ENCODE measurements around the gene MXRA8.

Gene MXRA8

GRCh38 chr1:1336931-1337792, 21.2 kb downstream of the MXRA8 start:
- in situ Hi-C loops (cut with MboI; ENCODE audit: low sequenced_read_pairs): no loop called here

GRCh38 chr1:1336446-1336845, 21.9 kb downstream of the MXRA8 start:
- in situ Hi-C loops (cut with MboI; ENCODE audit: low sequenced_read_pairs): no loop called here

- in situ Hi-C loops (cut with MboI; ENCODE audit: low sequenced_read_pairs): no loop called here
Measured at GRCh38 chr1:1335792-1336248, 22.5 kb downstream of the MXRA8 start.

- in situ Hi-C loops (cut with MboI; ENCODE audit: low sequenced_read_pairs): no loop called here
Measured at GRCh38 chr1:1335283-1335682, 23.1 kb downstream of the MXRA8 start.

GRCh38 chr1:1334835-1335234, 23.5 kb downstream of the MXRA8 start:
- in situ Hi-C loops (cut with MboI; ENCODE audit: low sequenced_read_pairs): no loop called here

GRCh38 chr1:1333551-1334241, 24.7 kb downstream of the MXRA8 start:
- in situ Hi-C loops (cut with MboI; ENCODE audit: low sequenced_read_pairs): no loop called here

- in situ Hi-C loops (cut with MboI; ENCODE audit: low sequenced_read_pairs): no loop called here
Measured at GRCh38 chr1:1332774-1333480, 25.4 kb downstream of the MXRA8 start.

- in situ Hi-C loops (cut with MboI; ENCODE audit: low sequenced_read_pairs): no loop called here
Measured at GRCh38 chr1:1332031-1332755, 26.2 kb downstream of the MXRA8 start.

GRCh38 chr1:1331068-1331965, 27.0 kb downstream of the MXRA8 start, which contains the start of gene TAS1R3:
TSS of gene TAS1R3 (plus strand) at chr1:1331280. CDS start at chr1:1331346, 66 bp downstream.
- in situ Hi-C loops (cut with MboI; ENCODE audit: low sequenced_read_pairs): no loop called here

GRCh38 chr1:1330366-1331067, 27.8 kb downstream of the MXRA8 start:
- in situ Hi-C loops (cut with MboI; ENCODE audit: low sequenced_read_pairs): no loop called here

GRCh38 chr1:1329304-1330210, 28.8 kb downstream of the MXRA8 start:
- in situ Hi-C loops (cut with MboI; ENCODE audit: low sequenced_read_pairs): no loop called here

GRCh38 chr1:1328254-1328653, 30.1 kb downstream of the MXRA8 start:
- in situ Hi-C loops (cut with MboI; ENCODE audit: low sequenced_read_pairs): no loop called here

- in situ Hi-C loops (cut with MboI; ENCODE audit: low sequenced_read_pairs): no loop called here
Measured at GRCh38 chr1:1327291-1327690, 31.1 kb downstream of the MXRA8 start.

GRCh38 chr1:1326075-1326605, 32.2 kb downstream of the MXRA8 start:
- in situ Hi-C loops (cut with MboI; ENCODE audit: low sequenced_read_pairs): no loop called here

- in situ Hi-C loops (cut with MboI; ENCODE audit: low sequenced_read_pairs): no loop called here
Measured at GRCh38 chr1:1325288-1326074, 32.9 kb downstream of the MXRA8 start.

GRCh38 chr1:1324524-1325287, 33.6 kb downstream of the MXRA8 start, which contains the start of the genes CPTP and INTS11:
TSS of gene CPTP (plus strand) at chr1:1324802. CDS start at chr1:1326911, 2,109 bp downstream.
TSS of gene INTS11 (minus strand) at chr1:1324660. CDS start at chr1:1324608, 52 bp downstream.
- in situ Hi-C loops (cut with MboI; ENCODE audit: low sequenced_read_pairs): no loop called here
